ENCODE results near the gene VDAC1. TPM values are rescaled to one million over a fixed set of nuclear protein-coding genes. Genes with fewer than 3 reads are reported as not detected.
A peak's percentile ranks its signal among the peaks of the same experiment; 100 is the strongest.

VDAC1 gene
- total RNA-seq, 1 donor from 2014 or later: 112 TPM

GRCh38 chr5:133930061-133930812 is 74.5 kb downstream of the VDAC1 start:
- TF ChIP-seq, protein P1, sequence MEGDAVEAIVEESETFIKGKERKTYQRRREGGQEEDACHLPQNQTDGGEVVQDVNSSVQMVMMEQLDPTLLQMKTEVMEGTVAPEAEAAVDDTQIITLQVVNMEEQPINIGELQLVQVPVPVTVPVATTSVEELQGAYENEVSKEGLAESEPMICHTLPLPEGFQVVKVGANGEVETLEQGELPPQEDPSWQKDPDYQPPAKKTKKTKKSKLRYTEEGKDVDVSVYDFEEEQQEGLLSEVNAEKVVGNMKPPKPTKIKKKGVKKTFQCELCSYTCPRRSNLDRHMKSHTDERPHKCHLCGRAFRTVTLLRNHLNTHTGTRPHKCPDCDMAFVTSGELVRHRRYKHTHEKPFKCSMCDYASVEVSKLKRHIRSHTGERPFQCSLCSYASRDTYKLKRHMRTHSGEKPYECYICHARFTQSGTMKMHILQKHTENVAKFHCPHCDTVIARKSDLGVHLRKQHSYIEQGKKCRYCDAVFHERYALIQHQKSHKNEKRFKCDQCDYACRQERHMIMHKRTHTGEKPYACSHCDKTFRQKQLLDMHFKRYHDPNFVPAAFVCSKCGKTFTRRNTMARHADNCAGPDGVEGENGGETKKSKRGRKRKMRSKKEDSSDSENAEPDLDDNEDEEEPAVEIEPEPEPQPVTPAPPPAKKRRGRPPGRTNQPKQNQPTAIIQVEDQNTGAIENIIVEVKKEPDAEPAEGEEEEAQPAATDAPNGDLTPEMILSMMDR (IDR thresholded peaks at IDR 0.05): no peak
- no peak overlapping the region for H3K4me3 ChIP-seq
- DNase-seq: no peak
- no peaks in the 10 kb centered on the region for H3K27me3 ChIP-seq
- H3K4me1 ChIP-seq: no peaks in the 10 kb centered on the region
- H3K9me3 ChIP-seq: no peaks in the 10 kb centered on the region
- intact Hi-C loops (cut with DNase I): no loop called here
- no peak overlapping the region for H3K27ac ChIP-seq
- H3K36me3 ChIP-seq: no peaks in the 10 kb centered on the region
- ATAC-seq: peak; percentile 11

- H3K36me3 ChIP-seq: no peaks in the 10 kb centered on the region
- no peaks in the 10 kb centered on the region for H3K4me1 ChIP-seq
- no peak overlapping the region for H3K27ac ChIP-seq
- H3K4me3 ChIP-seq: no peak overlapping the region
- ATAC-seq (no peak), DNase-seq (no peak)
- TF ChIP-seq, protein P1 (IDR thresholded peaks at IDR 0.05): no peak
- intact Hi-C loops (cut with DNase I): no loop called here
- H3K9me3 ChIP-seq: no peaks in the 10 kb centered on the region
- H3K27me3 ChIP-seq: no peaks in the 10 kb centered on the region
Observed at GRCh38 chr5:133928587-133929393, 76.0 kb downstream of the VDAC1 start.

- H3K27ac ChIP-seq: no peak overlapping the region
- intact Hi-C loops (cut with DNase I): no loop called here
- H3K9me3 ChIP-seq: no peaks in the 10 kb centered on the region
- ATAC-seq: no peak
- TF ChIP-seq, protein P1 (IDR thresholded peaks at IDR 0.05): no peak
- no peaks in the 10 kb centered on the region for H3K27me3 ChIP-seq
- no peaks in the 10 kb centered on the region for H3K36me3 ChIP-seq
- H3K4me1 ChIP-seq: no peaks in the 10 kb centered on the region
- H3K4me3 ChIP-seq: no peak overlapping the region
- DNase-seq: no peak
Observed at GRCh38 chr5:133927300-133928180, 77.2 kb downstream of the VDAC1 start.

DNA sequence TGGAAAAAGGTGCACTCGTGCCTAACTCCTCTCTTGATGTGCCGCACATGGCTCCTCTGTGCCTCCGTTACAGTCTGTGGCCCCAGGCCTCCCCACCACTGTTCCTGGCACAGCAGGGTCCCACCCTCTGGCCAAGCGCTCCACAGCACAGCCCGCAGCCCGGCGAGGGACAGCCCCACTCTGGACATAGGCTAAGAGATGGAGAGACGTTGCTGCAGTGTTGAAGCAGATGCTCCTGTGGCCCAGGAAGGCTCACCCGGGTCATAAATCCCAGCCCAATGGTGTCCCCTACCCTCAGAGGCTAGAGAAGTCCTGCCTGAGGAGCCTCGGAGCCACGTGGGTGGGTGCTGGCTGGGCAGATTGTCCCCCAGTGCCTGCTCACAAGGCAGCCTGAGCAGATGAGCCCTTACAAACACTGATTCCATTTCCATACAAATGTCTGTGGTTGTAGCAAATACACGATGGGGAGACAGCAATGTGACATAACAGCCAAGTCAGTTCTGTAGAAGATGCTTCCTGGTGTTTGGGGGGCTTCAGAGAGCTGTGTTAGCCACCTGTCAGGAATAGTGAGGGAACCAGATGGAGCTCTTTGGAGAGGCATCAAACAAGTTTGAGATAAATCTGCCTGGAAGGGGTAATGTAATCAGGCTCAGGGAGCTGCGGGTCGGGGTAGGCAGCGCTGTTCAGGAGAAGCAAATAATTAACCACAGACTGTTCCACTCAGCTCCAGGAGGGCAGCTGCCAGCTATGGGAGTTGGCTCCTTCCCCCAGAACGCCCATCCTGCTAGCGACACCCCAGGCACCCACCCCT is 78.1 kb downstream of the VDAC1 start:
- intact Hi-C loops (cut with DNase I): no loop called here
- TF ChIP-seq, protein P1 (IDR thresholded peaks at IDR 0.05): no peak
- no peaks in the 10 kb centered on the region for H3K36me3 ChIP-seq
- no peak overlapping the region for H3K4me3 ChIP-seq
- no peak overlapping the region for H3K27ac ChIP-seq
- DNase-seq (no peak), ATAC-seq (peak; percentile 20)
- H3K9me3 ChIP-seq: no peaks in the 10 kb centered on the region
- H3K27me3 ChIP-seq: no peaks in the 10 kb centered on the region
- H3K4me1 ChIP-seq: no peaks in the 10 kb centered on the region
